GM19328 (cell line): ENCODE data around the gene TADA2A.
"Not testable (repeated sequence)": the region's sequence is repeated elsewhere in the genome, so short reads cannot be mapped to it uniquely, and the experiment has no call there.

Experiments
- ATAC-seq: cut with Tn5 transposase; IDR thresholded peaks from one replicate; pipeline ENCODE4 v1.9.1; 2021; ENCODE audit warnings: mild to moderate bottlenecking, moderate library complexity; ENCODE audit not compliant: unreplicated experiment

TADA2A gene

DNA sequence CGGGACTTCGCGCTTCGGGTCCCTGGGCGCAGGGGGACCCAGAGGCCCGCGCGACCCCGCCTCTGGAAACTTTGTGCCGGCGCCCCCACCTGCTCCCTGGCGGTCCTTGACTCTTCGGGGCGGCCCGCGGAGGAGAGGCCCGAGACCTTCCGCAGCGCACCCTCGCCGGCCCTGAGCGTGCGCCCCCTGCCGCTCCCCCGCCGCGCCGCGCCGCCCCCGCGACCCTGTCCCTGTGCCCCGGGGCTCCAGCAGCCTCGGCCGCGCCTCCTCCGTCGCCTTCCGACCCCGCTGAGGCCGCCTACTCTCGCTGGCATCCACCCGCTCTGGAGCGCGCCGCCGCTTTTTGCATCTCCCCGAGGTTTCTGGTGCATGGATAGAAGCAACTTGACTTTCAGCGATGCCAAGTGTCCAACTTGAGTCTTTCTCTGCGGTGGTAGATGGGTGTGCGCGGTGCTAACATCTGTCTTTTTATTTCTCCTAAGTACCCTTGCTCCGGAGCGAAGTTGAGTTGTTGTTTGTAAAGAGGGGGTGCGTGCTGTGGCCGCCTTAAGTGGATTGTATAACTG is 83.4 kb downstream of the TADA2A start:
- ATAC-seq = peak; percentile 34

GRCh38 chr17:37490638-37491614 is 84.2 kb downstream of the TADA2A start:
- ATAC-seq = no peak

DNA sequence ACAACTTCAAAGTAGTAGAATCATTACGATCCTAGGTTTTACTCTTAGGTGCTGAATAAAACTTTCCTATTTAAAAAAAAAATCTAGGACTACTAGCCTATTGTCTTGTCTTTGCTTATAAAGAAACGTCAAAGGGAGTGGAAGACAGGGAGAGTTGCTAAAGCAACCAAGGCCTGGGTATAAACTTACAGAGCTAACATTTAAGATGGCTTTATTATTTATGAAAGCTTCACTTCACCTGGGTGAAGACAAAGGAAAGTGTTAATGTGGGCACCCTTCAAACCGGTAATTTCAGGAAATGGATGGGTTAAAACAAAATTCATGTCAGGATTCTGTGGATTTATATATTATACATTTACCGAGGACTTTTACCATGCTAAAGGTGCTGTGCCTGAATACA is 85.5 kb downstream of the TADA2A start:
- no peak for ATAC-seq

DNA sequence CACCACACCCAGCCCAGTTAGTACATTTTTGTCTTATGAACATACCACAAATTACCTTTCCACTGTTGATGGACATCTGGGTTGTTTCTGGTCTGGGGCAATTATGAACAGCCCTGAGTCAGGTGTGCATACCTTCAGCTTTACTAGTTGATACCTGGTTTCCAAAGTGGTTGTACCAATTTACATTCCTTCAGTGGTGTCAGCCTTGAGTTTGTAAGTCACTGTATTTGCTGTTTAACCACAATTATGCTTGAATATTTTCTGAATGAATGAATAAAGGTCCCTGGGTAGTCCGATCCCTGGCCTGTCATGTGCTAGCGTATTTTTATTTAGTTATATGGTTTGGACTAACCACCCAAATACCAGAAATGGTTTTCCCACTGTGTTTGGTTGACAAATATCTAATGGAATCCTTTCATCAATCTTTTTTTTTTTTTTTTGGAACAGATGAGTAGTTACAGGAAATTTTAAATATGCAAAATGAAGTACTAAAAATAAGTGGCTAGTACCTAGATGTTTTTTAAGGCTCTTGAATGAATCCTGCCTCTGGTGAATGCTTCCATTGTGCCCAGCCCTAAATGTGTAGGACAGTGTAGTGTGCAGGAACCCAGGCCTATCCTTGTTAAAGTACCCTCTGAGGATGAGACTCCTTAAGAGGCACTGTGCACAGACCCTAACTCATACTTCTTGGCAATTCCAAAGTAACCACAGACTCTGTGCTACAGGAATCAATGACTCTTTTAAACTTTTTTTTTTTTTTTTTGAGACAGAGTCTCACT is 86.8 kb downstream of the TADA2A start:
- ATAC-seq = no peak

DNA sequence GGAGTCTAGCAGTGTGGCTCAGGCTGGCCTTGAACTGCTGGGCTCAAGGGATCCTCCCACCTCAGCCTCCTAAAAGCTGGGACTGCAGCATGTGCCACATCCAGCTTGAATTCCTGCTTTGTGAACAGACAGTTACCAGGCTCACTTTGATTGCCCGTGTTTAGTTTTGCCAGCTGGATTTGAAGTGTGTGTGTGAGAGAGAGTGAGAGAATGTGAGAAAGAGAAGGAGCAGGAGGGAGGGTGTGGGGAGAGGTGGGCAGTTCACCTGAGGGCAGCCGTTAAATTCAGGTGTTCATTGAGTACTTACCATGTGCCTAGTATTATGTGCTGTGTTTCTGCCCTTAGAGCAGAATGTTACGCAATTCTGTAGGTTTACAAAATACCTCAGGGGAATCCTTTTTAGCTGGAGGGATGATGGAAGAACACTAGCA is 87.7 kb downstream of the TADA2A start:
- ATAC-seq = no peak

DNA sequence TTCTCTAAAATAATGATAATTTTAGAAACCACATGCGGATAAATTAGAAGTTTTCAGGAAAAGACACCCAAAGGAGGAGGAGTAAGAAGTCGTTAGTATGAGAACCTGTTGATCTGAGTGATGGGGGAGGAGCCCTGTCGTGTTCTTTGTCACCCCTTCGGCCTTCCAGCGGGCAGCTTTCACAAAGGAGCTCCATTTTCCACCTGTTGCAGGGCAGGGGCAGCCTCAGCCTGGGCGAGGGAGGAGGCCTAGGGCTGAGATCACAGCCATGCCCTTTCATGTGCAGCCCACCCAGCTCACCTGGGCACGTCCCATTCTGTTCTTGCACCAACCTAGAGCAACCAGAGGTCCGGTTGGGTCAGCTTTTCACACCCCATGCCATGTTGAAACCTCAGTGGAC is 88.3 kb downstream of the TADA2A start:
- no peak for ATAC-seq

- no peak for ATAC-seq
These were observed 93.7 kb downstream of the TADA2A start for GRCh38 chr17:37500378-37500777.

DNA sequence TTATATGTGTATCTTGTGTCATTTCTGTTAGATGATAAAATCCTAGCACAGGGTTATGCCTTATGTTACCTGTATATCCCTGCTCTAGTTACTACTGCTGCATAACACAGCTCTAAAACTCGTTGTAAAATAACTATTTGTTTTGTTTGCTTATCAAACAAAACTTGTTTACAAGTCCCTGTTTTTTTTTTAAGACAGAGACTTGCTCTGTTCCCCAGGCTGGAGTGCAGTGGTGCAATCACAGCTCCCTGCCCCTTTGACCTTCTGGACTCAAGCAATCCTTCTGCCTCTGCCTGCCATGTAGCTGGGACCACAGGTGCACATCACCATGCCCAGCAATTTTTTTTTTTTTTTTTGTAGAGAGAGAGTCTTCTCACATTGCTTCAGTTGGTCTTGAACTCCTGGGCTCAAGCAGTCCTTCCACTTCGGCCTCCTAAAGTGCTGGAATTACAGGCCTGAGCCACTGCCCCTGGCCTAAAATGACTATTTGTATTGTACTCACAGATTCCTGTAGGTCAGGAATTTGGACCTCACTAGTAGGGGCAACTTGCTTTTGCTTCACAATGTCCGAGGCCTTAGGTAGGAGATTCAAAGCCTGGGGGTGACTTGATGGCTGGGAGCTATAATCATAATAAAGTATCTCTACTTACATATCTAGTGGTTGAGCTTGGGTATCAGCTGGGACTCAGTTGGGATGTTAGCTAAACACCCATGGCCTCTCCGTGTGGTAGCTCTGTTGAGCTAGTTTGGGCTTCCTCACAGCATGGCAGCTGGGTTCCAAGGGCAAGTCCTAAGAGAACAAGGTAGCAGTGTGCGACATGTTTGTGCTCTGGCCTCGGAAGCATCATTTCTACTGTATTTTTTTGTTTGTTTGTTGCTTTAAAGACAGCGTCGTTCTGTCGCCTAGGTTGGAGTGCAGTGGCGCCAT is 95.6 kb downstream of the TADA2A start:
- no peak for ATAC-seq

- no peak for ATAC-seq
These were observed 96.5 kb downstream of the TADA2A start for GRCh38 chr17:37503148-37503547.

- no peak for ATAC-seq
These were observed 98.6 kb downstream of the TADA2A start for GRCh38 chr17:37505333-37505732.

GRCh38 chr17:37506678-37507077 is 100.0 kb downstream of the TADA2A start:
- no peak for ATAC-seq

GRCh38 chr17:37507111-37507510 is 100.4 kb downstream of the TADA2A start:
- no peak for ATAC-seq

DNA sequence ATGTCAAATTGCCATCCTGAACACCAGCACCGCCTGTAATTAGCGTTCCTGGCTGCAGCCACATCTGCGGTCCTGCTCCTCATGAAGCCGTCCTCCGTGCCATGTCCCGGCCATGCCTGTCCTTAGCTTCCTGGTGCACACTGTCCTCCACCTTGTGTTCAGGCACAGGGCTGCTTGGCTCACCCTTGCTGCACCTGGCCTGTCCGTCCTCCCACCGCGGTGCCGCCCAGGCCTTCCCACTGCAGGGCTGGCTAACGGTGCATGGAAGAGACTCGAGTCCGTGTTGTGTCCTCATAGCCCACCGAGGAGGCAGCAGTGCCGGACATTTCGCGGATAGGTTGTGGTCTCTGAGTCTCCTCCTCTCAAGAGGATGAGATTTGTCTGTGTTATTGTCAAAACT is 103.4 kb downstream of the TADA2A start:
- ATAC-seq = no peak

DNA sequence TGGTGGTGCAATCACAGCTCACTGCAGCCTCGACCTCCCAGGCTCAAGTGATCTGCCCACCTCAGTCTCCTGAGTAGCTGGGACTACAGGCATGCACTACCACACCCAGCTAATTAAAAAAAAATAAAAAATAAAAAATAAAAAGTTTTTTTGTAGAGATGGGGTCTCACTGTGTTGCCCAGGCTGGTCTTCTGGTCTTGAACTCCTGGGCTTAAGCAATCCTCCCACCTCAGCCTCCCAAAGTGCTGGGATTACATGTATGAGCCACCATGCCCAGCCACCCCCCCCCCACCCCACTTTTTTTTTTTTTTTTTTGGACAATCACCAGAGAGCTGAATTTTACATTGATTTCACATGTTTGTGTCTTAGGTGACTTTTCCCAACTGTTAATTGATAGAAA is 105.0 kb downstream of the TADA2A start:
- not testable (repeated sequence) for ATAC-seq

DNA sequence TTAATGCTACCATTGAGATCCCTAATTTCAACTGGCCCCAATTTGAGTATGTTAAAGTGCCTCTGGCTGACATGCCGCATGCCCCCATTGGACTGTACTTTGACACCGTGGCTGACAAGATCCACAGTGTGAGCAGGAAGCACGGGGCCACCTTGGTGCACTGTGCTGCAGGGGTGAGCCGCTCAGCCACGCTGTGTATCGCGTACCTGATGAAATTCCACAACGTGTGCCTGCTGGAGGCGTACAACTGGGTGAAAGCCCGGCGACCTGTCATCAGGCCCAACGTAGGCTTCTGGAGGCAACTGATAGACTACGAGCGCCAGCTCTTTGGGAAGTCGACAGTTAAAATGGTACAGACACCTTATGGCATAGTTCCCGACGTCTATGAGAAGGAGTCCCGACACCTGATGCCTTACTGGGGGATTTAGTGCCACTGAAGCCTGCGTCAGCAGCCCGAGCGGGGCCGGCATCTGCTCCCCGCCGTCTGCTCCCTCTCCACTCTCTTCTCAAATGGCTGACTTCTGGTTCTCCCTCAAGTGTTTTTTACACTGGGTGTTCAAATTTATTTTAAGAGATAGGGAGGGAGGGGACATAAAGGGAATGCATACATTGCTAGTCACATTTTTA is 105.9 kb downstream of the TADA2A start:
- no peak for ATAC-seq

GRCh38 chr17:37513711-37514110 is 107.0 kb downstream of the TADA2A start:
- ATAC-seq = no peak

GRCh38 chr17:37516127-37516571 is 109.5 kb downstream of the TADA2A start:
- no peak for ATAC-seq

DNA sequence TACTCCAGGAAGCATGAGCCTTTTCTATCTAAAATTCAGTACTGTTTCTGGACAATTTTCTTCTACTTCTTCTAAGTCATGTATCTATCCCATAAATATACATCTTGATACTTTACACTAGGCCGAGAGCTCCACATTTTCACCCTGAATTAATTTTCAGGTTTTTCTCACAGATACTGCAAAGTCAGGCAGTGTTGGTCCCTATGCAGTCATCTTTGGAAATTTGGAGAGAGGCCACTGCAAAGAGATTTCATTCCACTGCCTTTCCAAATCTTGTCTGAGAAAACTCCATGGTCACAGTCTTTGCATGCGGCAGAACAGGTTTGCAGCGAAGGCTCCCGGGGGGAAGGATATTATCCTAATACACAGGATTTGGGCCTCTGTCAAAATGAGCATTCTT is 111.2 kb downstream of the TADA2A start:
- no peak for ATAC-seq

DNA sequence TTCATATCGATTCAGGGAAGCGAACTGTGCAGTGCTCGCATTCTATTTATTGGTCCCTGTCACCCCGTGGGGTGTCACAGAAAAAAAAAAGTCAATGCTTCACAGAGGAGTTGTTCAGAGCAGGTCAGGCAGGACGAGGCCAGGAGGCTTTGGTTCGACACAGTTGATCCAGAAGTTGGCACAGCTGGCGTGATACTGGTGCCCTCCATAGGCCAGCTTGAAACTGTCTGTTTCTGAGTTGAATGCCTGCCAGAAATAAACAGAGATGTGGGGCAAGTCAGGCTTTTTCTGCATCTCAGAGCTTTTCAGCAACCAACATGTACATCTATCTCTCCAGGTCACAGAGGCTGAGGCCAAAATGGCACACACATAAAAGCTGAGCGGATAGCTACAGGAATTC is 112.1 kb downstream of the TADA2A start:
- ATAC-seq = no peak
